MM.1S (cell line): ENCODE data around the gene PARP8.

ENCODE experiments used
- CTCF ChIP-seq: fragments of 300-600 bp; sonication (generic); IDR thresholded peaks from 2 replicates; pipeline ENCODE4 v1.5.1; 2016; ENCODE audit warnings: antibody characterized with exemption, low read length, mixed read lengths
- EZH2 ChIP-seq: fragments of 300-600 bp; sonication (generic); optimal IDR thresholded peaks from 2 replicates; pipeline ENCODE3; 2017; ENCODE audit warnings: low read depth, mild to moderate bottlenecking, antibody characterized with exemption, low read length, mixed read lengths
- EZH2phosphoT487 ChIP-seq: fragments of 300-600 bp; sonication (generic); IDR thresholded peaks from 2 replicates; pipeline ENCODE4 v1.6.1; 2018; ENCODE audit warnings: antibody characterized with exemption, low read length

- TF ChIP-seq CTCF (no peak), EZH2 (no peak), EZH2phosphoT487 (no peak)
Measured at GRCh38 chr5:50657044-50657443, 9.4 kb upstream of the PARP8 start.
